GM21515 (cell line): ENCODE results near the gene SLC20A1.
"Not testable (repeated sequence)": the region's sequence is repeated elsewhere in the genome, so short reads cannot be mapped to it uniquely, and the experiment has no call there.

Experiments used
- ATAC-seq: cut with Tn5 transposase; IDR thresholded peaks from one replicate; pipeline ENCODE4 v1.9.1; 2021; ENCODE audit not compliant: unreplicated experiment

SLC20A1 gene

GRCh38 chr2:112646102-112646719, 472 bp downstream of the SLC20A1 start:
- ATAC-seq, result peak; percentile 8

- ATAC-seq, result no peak
Observed at GRCh38 chr2:112646791-112647689, 1.3 kb downstream of the SLC20A1 start.

GRCh38 chr2:112648081-112648480, 2.3 kb downstream of the SLC20A1 start:
- no peak for ATAC-seq

- ATAC-seq, result no peak
Observed at GRCh38 chr2:112656679-112657078, 10.9 kb downstream of the SLC20A1 start.

- ATAC-seq, result no peak
Observed at GRCh38 chr2:112658301-112658700, 12.6 kb downstream of the SLC20A1 start.

GRCh38 chr2:112658839-112659667, 13.3 kb downstream of the SLC20A1 start:
- no peak for ATAC-seq

- ATAC-seq, result no peak
Observed at GRCh38 chr2:112660138-112660537, 14.4 kb downstream of the SLC20A1 start.

- no peak for ATAC-seq
Observed at GRCh38 chr2:112661656-112662305, 16.0 kb downstream of the SLC20A1 start.

GRCh38 chr2:112662704-112663103, 17.0 kb downstream of the SLC20A1 start:
- ATAC-seq, result no peak

GRCh38 chr2:112664689-112665088, 18.9 kb downstream of the SLC20A1 start:
- ATAC-seq, result no peak

GRCh38 chr2:112665113-112665780, 19.5 kb downstream of the SLC20A1 start:
- ATAC-seq, result no peak

GRCh38 chr2:112666761-112667122, 21.0 kb downstream of the SLC20A1 start:
- no peak for ATAC-seq

GRCh38 chr2:112667540-112667939, 21.8 kb downstream of the SLC20A1 start:
- ATAC-seq, result not testable (repeated sequence)

- ATAC-seq, result no peak
Observed at GRCh38 chr2:112669667-112670066, 23.9 kb downstream of the SLC20A1 start.

GRCh38 chr2:112670252-112671022, 24.7 kb downstream of the SLC20A1 start:
- ATAC-seq, result no peak

GRCh38 chr2:112671801-112672200, 26.1 kb downstream of the SLC20A1 start:
- ATAC-seq, result no peak

GRCh38 chr2:112673008-112673407, 27.3 kb downstream of the SLC20A1 start:
- no peak for ATAC-seq

- no peak for ATAC-seq
Observed at GRCh38 chr2:112674229-112674628, 28.5 kb downstream of the SLC20A1 start.

- no peak for ATAC-seq
Observed at GRCh38 chr2:112679484-112679883, 33.7 kb downstream of the SLC20A1 start.

- no peak for ATAC-seq
Observed at GRCh38 chr2:112680666-112681101, 34.9 kb downstream of the SLC20A1 start.
